ENCODE results near the gene SFT2D1. TPM values are rescaled to one million over a fixed set of nuclear protein-coding genes. Genes with fewer than 3 reads are reported as not detected.

SFT2D1 gene
- total RNA-seq, 6 experiments from 2014 or later, result 44.8 to 56.5 (median 47.3) TPM

- Mint-ChIP-seq H3K4me1 (ENCODE audit: low read depth) (no peaks in the 10 kb centered on the region), H3K9me3 (no peaks in the 10 kb centered on the region), H3K27me3 (ENCODE audit: insufficient read depth) (peaks cover 29% of the 10 kb centered on the region), H3K4me3 (no peak overlapping the region), H3K27ac (no peak overlapping the region), H3K36me3 (ENCODE audit: low read depth) (no peaks in the 10 kb centered on the region)
- TF ChIP-seq CTCF (IDR thresholded peaks at IDR 0.05), result no peak
- no peak for DNase-seq
Measured at GRCh38 chr6:166307082-166308032, 35.0 kb downstream of the SFT2D1 start.

- H3K27me3 Mint-ChIP-seq (ENCODE audit: insufficient read depth), result peaks cover 29% of the 10 kb centered on the region
- H3K4me3 Mint-ChIP-seq, result no peak overlapping the region
- no peaks in the 10 kb centered on the region for H3K4me1 Mint-ChIP-seq (ENCODE audit: low read depth)
Measured at GRCh38 chr6:166306378-166307081, 35.8 kb downstream of the SFT2D1 start.

GRCh38 chr6:166305562-166306117 lies 36.7 kb downstream of the SFT2D1 start:
- Mint-ChIP-seq H3K36me3 (ENCODE audit: low read depth) (no peaks in the 10 kb centered on the region), H3K27ac (no peak overlapping the region)

More at GRCh38 chr6:166306378-166307081, 35.8 kb downstream of the SFT2D1 start:
- H3K9me3 Mint-ChIP-seq, result no peaks in the 10 kb centered on the region
- no peaks in the 10 kb centered on the region for H3K36me3 Mint-ChIP-seq (ENCODE audit: low read depth)
- TF ChIP-seq CTCF (IDR thresholded peaks at IDR 0.05), result no peak
- no peak for DNase-seq
- H3K27ac Mint-ChIP-seq, result no peak overlapping the region

GRCh38 chr6:166304106-166304505 lies 38.2 kb downstream of the SFT2D1 start:
- no peaks in the 10 kb centered on the region for H3K9me3 Mint-ChIP-seq
- no peak for TF ChIP-seq CTCF (IDR thresholded peaks at IDR 0.05)
- no peak overlapping the region for H3K27ac Mint-ChIP-seq
- no peaks in the 10 kb centered on the region for H3K36me3 Mint-ChIP-seq (ENCODE audit: low read depth)
- H3K27me3 Mint-ChIP-seq (ENCODE audit: insufficient read depth), result peaks cover 22% of the 10 kb centered on the region
- DNase-seq, result no peak
- H3K4me3 Mint-ChIP-seq, result no peak overlapping the region
- H3K4me1 Mint-ChIP-seq (ENCODE audit: low read depth), result no peaks in the 10 kb centered on the region

More at GRCh38 chr6:166305562-166306117, 36.7 kb downstream of the SFT2D1 start:
- Mint-ChIP-seq H3K4me1 (ENCODE audit: low read depth) (no peaks in the 10 kb centered on the region), H3K27me3 (ENCODE audit: insufficient read depth) (peaks cover 27% of the 10 kb centered on the region), H3K4me3 (no peak overlapping the region), H3K9me3 (no peaks in the 10 kb centered on the region)
- no peak for TF ChIP-seq CTCF (IDR thresholded peaks at IDR 0.05)
- no peak for DNase-seq

- Mint-ChIP-seq H3K27ac (no peak overlapping the region), H3K27me3 (ENCODE audit: insufficient read depth) (peaks cover 17% of the 10 kb centered on the region), H3K4me3 (no peak overlapping the region), H3K36me3 (ENCODE audit: low read depth) (no peaks in the 10 kb centered on the region), H3K9me3 (no peaks in the 10 kb centered on the region), H3K4me1 (ENCODE audit: low read depth) (no peaks in the 10 kb centered on the region)
- no peak for DNase-seq
- no peak for TF ChIP-seq CTCF (IDR thresholded peaks at IDR 0.05)
Measured at GRCh38 chr6:166301611-166302529, 40.5 kb downstream of the SFT2D1 start.
